Activated effector memory CD4-positive, alpha-beta T cell treated with Interleukin-2 at 50 U/mL for 16 hours (primary cell): Measurements from ENCODE around the gene PNMA8B.
"Not testable (repeated sequence)": the region's sequence is repeated elsewhere in the genome, so short reads cannot be mapped to it uniquely, and the experiment has no call there.

ENCODE experiments used
- DNase-seq: peaks from one replicate; pipeline ENCODE4 v3.0.0-alpha.2; 2020

PNMA8B gene

DNA sequence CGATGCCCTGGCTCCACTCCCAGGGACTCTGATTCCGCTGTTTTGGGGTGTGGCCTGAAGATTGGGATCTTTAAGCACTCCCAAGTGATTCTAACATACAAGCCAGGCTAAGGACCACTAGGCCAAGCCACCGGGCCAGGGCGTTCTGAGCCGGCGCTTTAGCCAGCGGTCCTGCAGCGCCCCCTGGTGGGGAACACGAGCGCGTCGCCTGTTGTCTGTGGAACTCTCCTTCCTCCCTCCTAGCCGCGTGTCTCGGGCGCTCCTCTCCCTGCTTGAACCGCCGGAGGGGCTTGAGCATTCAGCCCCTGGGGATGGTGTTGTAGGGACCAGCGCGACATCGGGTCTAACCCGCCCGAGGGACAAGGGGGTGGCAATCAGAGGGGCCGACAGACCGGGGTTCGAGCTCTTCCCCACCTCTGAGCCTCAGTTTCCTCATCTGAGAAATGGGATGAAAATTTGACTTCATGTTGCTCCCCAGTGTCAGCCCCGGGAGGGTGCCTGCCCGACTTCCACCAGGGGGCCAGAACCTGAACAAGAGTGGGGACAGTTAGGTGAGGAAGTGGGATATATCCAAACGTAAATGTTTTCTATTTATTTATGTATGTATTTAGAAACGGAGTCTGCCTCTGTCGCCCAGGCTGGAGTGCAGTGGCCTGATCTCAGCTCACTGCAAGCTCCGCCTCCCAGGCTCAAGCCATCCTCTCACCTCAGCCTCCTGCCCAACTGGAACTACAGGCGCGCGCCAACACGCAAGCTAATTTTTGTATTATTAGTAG, 18.0 kb upstream of the PNMA8B start:
- peak; percentile 53 for DNase-seq

DNA sequence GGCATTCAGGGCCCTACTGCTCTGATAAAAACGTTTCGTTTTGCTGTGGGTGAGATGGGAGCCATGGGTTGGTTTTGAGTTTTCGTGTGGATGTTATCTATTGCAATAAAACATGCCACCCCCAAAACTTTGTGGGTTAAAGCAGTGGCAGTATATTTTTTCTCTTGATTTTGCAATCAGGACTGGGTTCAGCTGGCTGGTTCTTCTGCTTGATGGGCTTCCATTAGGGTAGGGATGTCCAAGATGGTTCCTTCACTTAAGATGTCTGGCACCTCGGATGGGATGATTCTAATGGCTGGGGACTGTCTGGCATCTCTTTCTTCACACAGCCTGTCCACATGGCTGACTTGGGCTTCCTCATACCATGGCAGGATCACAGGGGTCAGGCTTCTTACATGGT, 15.6 kb upstream of the PNMA8B start:
- no peak for DNase-seq

DNA sequence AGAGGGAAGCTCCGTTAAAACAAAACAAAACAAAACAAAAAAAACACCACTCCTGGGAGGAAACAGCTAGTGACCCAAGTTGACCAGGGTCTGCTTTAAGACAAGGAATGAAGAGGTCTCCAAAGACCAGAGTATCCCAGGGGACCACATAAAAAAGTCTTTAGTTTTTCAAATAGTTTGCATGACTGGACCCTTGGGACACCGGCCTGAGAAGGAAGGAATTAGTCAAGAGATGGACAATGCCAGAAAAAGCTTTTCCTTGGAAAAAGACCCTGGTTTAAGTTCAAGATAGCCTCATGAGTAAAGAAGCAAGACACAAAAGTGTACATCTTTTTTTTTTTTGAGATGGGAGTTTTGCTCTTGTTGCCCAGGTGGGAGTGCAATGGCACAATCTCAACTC, 12.5 kb upstream of the PNMA8B start:
- no peak for DNase-seq

DNA sequence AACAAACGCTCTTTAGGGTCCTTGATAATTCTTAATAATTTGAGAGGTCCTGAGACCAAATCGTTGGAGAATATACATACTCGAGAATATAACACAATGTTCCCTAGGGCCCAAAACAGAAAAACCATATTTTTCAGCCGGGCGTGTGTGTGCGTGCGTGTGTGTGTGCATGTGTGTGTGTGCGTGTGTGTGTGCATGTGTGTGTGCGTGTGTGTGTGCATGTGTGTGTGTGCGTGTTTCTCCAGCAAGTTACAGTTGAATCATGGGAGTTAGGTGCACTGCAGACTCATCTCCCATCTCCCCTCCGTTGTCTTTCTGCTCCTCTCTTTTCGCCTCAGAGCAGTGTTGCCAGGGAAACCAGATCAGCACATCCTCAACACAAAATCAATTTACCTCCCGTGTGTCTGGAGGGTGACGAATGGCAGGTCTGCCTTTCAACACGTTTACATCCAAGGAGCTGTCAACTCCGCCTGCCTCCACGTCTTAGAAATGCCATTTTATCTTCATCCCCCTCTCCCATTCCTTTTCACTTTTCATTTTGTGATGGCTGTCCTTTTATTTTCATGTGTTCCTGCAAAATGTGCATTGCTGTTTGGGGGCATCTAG, 8.3 kb upstream of the PNMA8B start:
- no peak for DNase-seq

DNA sequence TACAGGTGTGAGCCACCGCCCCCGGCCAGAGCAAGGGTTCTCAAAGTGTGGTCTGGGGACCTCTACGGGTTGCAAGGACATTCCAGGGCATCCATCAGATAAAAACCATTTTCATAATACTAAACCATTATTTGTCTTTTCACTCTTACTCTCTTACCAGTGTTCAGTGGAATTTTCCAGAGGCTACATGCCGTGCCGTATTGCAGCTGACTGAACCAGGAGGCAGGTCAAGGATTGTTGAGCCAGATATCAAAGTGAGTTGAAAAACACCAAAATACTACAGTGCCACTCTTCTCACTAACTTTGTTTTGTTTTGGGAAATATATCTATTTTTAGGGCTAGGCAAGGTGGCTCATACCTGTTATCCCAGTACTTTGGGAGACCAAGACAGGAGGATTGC, 7.2 kb upstream of the PNMA8B start:
- no peak for DNase-seq

DNA sequence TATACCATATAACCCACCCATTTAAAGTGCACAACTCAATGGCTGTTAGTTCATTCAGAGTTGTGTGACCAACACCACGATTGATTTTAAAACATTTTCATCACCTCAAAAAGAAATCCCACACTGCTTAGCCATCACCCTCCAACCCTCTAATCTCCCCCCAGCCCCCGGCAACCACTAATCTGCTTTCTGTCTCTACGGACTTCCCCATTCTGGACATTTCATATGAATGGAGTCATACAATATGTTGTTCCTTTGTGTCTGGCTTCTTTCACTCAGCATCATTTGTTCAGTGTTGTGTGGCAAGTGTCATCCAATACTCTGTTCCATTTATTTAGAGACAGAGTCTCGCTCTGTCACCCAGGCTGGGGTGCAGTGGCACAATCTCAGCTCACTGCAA, 4.0 kb upstream of the PNMA8B start:
- no peak for DNase-seq

DNA sequence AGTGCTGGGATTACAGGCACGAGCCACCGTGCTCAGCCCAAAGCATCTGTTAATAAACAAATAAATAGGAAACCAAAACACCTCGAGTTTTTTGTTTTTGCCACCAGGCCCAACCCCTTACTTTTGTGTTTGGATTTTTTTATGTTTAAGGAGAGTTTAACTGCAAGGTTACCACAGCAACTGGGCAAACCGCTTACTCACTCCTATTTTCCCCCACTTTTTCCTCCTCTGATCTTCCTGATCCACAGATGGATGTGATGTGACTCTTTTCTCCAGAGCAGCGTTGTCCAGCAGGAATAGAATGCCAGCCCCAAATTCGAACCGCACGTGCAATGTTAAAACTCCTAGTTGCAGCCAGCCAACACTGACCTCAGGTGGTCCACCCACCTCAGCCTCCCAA, 2.1 kb upstream of the PNMA8B start:
- no peak for DNase-seq

DNA sequence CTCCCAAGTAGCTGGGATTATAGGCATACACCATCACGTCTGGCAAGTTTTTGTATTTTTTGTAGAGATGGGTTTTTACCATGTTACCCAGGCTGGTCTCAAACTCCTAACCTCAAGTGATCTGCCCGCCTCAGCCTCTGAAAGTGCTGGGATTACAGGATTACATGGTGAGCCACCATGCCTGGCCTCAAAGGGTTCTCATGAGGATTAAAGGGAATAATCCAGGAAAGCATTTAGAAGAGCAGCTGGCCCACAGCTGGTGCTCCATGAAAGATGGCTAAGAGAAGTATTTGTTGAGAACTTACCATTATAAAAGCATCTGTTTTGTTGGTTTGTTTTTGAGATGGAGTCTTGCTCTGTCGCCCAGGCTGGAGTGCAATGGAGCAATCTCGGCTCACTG, 1.2 kb upstream of the PNMA8B start:
- DNase-seq = not testable (repeated sequence)

DNA sequence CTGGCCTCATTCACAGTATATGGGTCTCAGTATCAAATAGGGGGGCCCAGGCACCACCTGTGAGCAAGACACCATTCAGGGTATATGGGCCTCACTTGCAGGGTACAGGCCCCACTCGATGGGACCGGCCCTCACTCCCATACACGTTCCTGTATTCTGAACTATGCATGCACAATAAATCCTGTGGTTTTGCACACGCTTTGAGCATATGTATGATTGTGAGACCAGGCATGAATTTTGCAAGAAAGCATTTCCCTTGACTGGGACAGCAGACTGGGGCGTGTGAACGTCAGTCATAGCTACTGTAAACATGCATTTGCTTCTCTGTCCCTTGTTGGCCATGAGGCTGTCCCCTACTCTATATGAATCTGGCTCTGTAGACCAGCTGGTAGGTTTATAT, 637 bp upstream of the PNMA8B start:
- no peak for DNase-seq

DNA sequence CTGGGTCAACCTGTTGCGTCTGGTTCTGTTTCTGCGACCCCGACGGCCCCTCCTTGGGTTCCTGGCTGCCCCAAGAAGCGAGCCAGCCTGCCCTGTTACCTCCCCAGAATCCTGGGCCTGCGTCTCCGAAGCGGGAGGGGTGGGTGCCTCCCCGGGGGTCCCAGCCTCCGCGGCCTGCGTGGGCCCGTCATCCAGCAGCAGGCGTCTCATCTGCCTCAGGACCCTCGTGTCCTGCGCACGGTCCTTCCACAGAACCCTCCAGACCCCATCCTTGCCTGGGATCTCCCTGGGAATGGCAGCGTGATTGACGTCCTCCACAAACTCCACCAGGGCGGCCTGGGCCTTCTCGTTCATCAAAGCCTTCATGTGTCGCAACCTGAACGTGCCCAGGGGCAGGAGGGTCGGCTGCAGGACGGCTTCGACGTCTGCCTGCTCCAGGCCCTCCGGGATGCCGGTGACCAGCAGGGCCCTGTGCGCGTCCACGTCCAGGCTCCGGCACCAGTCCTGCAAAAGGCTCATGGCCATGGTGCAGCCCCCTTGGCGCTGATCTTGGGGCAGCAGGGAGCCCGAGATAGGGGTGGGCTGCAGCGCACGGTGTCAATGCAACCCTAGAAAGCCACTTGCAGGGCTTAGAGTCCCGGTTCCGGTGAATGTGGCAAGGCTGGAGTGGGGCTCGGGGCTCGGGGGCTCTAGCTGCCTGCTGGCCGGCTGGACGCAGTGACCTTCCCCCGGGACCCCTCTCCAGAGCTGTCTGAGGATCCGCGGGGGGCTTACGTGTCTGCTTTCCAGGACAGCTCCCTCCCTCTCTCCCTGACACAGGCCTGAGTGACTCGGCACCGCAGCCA, 504 bp downstream of the PNMA8B start:
- no peak for DNase-seq

DNA sequence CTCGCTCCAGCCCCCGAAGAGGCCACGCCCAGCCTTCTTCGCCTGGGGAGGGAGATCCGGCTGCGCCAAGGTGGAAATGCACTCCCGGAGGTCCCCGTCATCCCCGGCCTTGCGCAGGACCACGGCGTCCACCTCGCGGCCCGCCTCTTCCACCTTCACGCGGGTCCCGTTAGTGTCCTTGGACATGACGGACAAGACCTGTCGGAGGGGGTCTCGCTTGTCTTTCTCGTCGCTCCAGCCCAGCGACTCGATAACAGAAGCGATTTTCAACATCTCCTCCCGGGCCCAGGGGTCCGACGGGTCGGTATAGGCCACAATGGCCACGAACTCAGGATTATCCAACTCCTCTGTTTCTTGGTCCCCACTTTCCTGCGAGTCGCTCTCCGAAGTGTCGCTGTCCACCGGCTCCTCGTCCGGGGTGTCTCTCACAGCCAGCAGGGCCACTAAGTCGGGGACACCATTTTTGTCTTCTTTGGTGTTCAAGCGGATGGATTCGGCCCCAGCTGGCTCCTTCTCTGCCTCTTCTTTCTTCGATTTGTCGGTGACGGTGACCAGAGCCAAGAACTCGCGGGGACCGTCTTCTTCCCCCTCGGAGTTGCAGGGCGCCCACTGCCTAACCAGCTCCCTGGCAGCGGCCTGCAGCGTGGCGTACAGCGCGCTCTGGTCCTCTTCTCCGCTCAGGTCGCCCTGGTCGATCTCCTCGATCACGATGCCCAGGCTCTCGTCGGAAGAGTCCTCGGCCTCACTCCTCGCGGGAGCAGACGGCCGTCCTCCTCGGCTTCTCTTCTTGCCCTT, 1.3 kb downstream of the PNMA8B start:
- DNase-seq = no peak

DNA sequence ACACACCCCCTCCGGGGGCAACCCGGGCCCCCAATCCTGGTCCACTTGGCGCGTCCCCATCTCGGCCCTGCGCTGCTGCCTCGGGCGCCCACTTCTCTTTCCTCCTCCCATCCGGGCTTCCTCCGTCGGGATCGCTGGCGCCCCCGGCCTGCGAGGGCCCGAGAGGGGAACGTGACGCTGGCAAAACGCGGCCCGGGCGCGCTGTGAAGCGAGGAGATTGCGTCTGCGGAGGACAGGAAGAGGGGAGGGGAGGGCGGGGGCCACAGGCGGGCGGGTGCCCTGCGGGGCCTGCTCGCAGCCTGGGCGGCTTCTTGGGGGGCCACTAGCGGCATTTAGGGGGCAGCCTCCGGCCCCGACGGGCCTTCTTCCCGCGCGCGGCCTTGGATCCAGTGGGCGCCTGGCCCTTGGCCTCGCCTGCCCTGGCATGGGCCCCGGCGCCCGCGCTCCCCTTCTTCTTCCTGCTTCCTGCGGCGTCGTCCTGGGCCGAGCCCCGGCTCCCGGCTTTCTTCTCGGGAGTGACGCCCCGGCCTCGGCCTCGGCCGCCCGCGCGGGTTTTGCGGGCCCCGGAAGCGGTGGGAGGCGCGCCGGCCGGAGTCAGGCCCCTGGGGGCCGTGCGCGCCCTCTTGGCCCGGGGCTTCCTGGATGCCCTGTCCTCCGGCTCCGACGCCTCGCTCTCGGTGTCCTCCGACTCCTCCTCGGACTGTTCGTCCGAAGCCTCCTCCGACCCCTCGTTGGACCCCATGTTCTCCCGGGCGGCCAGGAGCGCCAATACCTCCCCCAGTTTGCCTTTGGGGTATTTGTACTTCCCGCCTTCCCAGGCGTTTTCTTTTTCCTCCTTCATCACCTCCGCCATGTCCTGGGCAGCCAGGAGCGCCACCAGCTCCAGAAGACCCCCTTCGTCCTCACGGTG, 2.2 kb downstream of the PNMA8B start:
- DNase-seq = no peak

DNA sequence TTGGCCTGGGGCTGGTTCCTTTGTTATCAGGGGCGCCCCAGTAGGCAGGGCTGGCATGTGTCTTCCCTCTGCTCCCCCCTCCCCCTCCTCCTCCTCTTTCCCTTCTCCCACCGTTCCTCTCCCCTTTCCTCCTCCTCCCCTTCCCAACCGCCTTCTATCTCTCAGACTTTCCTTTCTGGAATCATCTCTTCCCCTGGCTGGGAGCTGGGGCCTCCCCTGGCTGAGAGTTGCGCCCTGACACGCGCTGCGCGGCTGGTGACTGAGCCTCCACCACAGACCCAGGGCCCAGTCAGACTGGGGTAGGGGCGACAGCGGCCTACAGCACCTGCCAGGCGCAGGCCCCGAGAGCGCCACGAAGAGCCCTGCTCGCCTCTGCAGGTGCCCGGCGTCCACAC, 2.8 kb downstream of the PNMA8B start:
- no peak for DNase-seq

DNA sequence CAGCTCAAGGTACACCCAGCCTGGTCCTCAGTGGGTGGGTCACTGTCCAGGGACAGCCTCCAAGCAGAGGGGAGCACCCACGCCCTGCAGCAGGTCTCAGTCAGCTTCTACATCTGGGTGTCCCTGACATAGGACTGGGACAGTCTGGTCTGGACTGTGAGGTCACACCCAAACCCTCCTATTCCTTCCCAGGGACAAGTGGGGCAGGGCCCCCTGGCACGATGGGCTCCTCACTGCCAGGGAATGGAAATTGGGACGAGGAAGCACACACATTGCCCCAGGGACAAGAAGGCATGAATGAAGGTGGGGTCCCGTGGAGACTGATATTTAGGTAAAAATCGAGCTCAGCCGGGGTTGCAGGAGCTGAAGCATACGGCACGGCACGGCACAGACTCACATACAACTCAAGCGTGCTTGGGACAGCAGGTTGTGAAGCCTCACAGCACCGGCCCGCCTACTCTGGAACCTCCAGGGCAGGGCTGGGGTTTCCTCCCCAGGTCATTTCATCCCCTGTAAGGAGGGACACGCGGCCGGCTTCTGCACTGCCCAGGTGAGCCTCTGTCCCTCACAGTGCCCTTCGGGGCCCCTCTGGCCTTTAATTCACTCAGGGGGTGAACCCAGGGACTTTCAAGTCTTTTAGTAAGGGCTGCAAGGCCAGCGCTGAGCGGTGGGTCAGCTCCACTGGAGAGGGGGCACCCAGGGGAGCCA, 3.5 kb downstream of the PNMA8B start:
- no peak for DNase-seq

DNA sequence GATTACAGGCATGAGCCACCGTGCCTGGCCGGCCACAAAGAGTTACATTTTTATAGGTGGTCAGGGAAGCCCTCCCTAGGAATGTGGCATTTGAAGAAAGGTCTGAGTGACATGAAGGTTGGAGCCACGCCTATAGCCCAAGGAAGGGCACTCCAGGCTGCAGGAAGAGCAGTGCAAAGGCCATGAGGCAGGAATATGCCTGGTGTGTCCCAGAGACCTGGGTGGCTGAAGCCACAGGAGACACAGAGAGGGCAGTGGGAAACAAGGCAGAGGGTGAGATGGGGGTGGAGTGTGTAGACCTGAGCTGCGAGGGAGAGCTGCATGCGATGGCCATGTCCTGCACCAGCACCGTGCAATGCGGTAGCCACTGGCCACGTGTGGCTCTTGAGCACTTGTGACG, 4.9 kb downstream of the PNMA8B start:
- DNase-seq = no peak

DNA sequence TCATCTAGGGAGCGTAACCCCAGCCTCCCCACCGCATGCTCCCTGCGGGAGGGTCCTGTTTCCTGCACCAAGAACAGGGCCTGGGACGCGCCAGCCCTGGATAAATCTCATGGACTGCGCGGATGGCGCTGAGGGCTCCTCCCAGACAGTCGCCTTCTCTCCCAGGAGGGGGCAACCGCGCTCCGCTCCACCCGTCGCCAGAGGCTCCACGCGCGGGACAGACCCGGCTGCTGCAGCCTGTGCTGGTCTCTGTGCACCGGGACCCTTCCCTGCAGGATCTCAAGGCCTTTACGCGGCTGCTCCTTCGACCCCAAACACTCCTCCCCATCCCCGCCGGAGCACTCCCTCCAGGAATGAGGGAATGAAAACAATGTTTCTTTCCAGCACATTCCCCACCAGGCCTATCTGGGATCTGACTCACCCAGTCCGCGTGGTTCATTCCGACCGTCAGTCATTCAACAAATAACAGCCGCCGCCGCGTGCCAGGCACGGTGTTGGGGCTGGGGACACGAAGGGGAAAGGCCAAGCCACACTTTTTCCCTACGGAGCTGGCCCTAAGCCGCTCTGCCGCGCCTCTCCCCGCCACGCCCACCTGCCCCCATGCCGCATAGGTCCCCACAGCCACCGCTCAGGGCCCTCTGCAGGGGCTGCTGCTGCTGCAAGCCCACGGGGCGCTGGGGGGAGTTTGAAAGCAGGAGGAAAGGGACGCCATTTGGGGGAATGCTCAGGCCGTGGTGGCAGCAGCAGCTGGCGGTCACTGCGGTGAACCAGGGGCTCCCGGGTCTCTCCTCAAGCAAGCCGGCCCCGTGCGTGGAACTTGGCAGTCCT, 6.0 kb downstream of the PNMA8B start:
- no peak for DNase-seq

DNA sequence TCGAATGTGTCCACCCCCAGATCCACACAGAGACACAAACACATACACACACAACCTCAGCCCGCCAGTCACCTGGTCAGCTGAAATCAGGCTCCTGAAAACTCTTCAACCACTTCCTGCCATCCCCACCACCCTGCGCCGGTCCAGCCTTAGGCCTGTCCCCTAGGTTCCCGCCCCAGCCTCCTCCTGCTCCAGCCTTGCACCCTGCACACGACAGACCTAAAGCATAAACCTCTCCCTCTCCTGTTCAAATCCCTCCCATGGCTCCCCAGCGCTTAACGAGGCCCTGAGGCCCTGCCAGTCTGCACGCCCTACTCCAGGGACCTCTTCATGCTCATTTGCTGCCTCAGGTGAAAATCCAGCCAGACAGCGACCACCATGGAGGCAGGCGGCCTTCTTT, 7.1 kb downstream of the PNMA8B start:
- no peak for DNase-seq

DNA sequence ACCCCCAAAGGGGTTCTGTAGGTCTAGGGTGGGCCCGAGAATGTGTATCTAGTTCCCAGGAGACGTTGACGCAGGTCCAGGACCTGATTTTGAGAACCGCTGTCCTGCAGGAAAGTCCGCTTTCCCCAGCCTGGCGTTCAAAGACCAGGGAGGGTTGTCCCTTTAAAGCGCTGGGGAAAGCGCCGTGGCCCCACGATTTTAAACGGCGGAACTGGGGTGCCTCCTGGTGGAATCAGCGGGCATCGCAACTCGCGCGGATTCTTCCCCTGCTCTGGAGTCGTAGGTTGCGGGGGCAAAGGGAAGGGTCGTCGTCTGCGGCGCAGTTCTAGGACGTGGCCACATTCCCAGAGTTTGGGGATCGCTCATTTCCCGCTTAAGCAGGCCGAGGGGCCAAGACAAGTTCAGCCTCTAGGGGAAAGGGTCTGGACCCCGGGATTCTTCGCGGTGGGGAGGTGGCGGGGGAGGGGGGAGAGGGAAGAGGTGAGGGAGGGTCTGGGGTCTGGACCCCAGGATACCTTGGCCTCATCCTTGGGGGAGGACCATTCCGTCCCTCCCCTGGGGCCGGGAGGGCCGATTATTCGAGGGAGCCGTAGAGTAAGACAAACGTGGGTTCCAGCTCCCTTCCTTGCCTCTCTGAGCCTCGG, 7.7 kb downstream of the PNMA8B start:
- peak; percentile 60 for DNase-seq

DNA sequence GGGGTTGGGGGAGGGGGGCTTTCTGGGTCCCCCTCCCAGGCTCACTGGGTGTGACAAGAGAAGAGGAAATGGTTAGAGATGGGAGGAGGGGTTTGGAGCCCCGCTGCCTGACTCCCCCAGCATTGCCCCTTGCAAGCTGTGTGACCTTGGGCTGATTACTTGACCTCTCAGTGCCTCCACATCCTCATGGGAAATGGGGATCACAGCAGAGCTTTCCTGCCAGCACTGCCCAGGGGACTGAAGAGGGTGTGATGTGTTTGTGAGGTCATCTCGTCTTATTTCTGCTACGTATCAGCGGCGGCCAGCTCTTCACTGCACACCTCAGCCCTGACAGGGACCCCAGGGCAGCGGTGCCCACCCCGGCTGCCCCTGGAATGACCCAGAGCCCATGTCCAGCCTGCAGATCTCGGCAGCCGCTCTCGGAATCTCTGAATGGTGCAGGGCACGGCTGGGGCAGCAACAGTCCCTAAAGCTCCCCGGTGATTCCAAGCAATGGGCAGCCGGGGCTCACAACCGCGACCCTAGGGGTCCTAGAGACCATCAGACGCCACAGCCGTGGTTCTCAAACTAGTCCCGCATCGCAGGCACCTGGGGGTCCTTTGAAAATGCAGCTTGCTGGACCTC, 8.4 kb downstream of the PNMA8B start:
- DNase-seq = no peak
